GM12878 (cell line): ENCODE data around the gene ACVR1. TPM values are rescaled to one million over a fixed set of nuclear protein-coding genes. Genes with fewer than 3 reads are reported as not detected.

Experiments used
- ATAC-seq: fragments of 200-7000 bp; cut with Tn5 transposase; 3 replicates; pipeline ENCODE4 v1.9.1; 2020; ENCODE audit warnings: mild to moderate bottlenecking, moderate library complexity
- BruUV-seq: library from RNA; stranded (reverse); fragments of 400-500 nt; replicated peaks from 2 replicates; lab custom pipeline; 2021; lab: Mats Ljungman, UMichigan
- CTCF ChIA-PET: fragments of 300-600 bp; sonication (Branson Sonifier 250); formaldehyde crosslinking; extraction: SDS; loops from one replicate; lab custom pipeline; 2021; ENCODE audit warnings: inconsistent platforms; lab: Yijun Ruan, JAX
- POLR2A ChIA-PET: fragments of 350-600 bp; formaldehyde crosslinking; extraction: SDS; loops from one replicate; lab custom pipeline; 2021; ENCODE audit warnings: inconsistent platforms; lab: Charles Lee
- RAD21 ChIA-PET: fragments of 300-600 bp; sonication (Branson Sonifier 250); formaldehyde crosslinking; loops from one replicate; lab custom pipeline; 2023; ENCODE audit warnings: antibody characterized with exemption; ENCODE audit not compliant: unreplicated experiment; lab: Charles Lee
- SMC1A ChIA-PET: fragments of 300-600 bp; sonication (Branson Sonifier 250); formaldehyde crosslinking; loops from one replicate; lab custom pipeline; 2023; ENCODE audit not compliant: unreplicated experiment, uncharacterized antibody; lab: Charles Lee
- DNase-seq: peaks from one replicate; pipeline ENCODE4 v3.0.0-alpha.2; 2011; ENCODE audit warnings: low read depth, low spot score
- FAIRE-seq: peaks from 3 replicates; lab custom pipeline; 2011; peaks lifted over from hg19 to GRCh38; lab: Jason Lieb, UNC
- H2AFZ ChIP-seq: 2 replicates; pipeline ENCODE4 v1.6.0; 2011; ENCODE audit warnings: low read depth, low read length, control low read depth; ENCODE audit not compliant: control insufficient read depth
- H3K27ac ChIP-seq: 2 replicates; pipeline ENCODE4 v1.5.1; 2011; ENCODE audit warnings: control low read depth; ENCODE audit not compliant: control insufficient read depth, insufficient read depth
- H3K27me3 ChIP-seq, 2 experiments: replicated peaks in 1 of 2; 2 replicates each; pipeline versions ENCODE4 v1.6.0 to v1.6.1; 2011; ENCODE audit warnings: low read length in 1 of 2; ENCODE audit not compliant: control insufficient read depth in 2 of 2, insufficient read depth in 2 of 2
- H3K36me3 ChIP-seq, 2 experiments: 2 replicates each; pipeline ENCODE4 v1.5.1; 2011; ENCODE audit warnings: low read length in 1 of 2; ENCODE audit not compliant: control insufficient read depth in 2 of 2, insufficient read depth in 2 of 2
- H3K4me1 ChIP-seq: 2 replicates; pipeline ENCODE4 v1.6.1; 2011; ENCODE audit warnings: mild to moderate bottlenecking, low read length, moderate library complexity, mixed read lengths; ENCODE audit not compliant: control insufficient read depth, insufficient read depth
- H3K4me2 ChIP-seq: 2 replicates; pipeline ENCODE4 v1.6.0; 2011; ENCODE audit warnings: control low read depth; ENCODE audit not compliant: control insufficient read depth, insufficient read depth
- H3K4me3 ChIP-seq: fragments of 200-600 bp; sonication (generic); 2 replicates; pipeline ENCODE4 v1.5.1; 2016
- H3K79me2 ChIP-seq: 2 replicates; pipeline ENCODE4 v1.6.0; 2011; ENCODE audit warnings: low read length; ENCODE audit not compliant: control insufficient read depth, insufficient read depth
- H3K9ac ChIP-seq: 2 replicates; pipeline ENCODE4 v1.8.0; 2011; ENCODE audit warnings: low read length, control low read depth, mixed read lengths; ENCODE audit not compliant: control insufficient read depth, insufficient read depth
- H3K9me3 ChIP-seq: replicated peaks from 3 replicates; pipeline ENCODE4 v1.5.1; 2011; ENCODE audit warnings: mild to moderate bottlenecking, low read length; ENCODE audit not compliant: control insufficient read depth, insufficient read depth
- H4K20me1 ChIP-seq: 2 replicates; pipeline ENCODE4 v1.6.0; 2011; ENCODE audit not compliant: control insufficient read depth, insufficient read depth
- BCL3 ChIP-seq: IDR thresholded peaks from 2 replicates; pipeline ENCODE4 v1.6.1; 2011; ENCODE audit warnings: borderline replicate concordance, low read depth, mild to moderate bottlenecking, moderate library complexity, low read length; ENCODE audit not compliant: insufficient read depth, poor library complexity, severe bottlenecking
- BMI1 ChIP-seq: fragments of 450-650 bp; IDR thresholded peaks from 2 replicates; pipeline ENCODE4 v1.6.1; 2016; ENCODE audit warnings: mild to moderate bottlenecking, moderate library complexity, borderline replicate concordance
- CTCF ChIP-seq, 3 experiments: IDR thresholded peaks in 2 of 3; conservative IDR thresholded peaks in 1 of 3; 2 replicates each; pipeline ENCODE4 v1.5.1; 2011; ENCODE audit warnings: low read depth in 3 of 3, low read length in 3 of 3, mild to moderate bottlenecking in 3 of 3, control low read depth in 2 of 3, moderate library complexity in 2 of 3, inconsistent platforms in 1 of 3, mixed read lengths in 1 of 3; ENCODE audit not compliant: control insufficient read depth in 2 of 3, insufficient read depth in 1 of 3; ENCODE audit errors: extremely low read depth in 1 of 3
- E2F8 ChIP-seq: fragments of 450-650 bp; IDR thresholded peaks from 2 replicates; pipeline ENCODE4 v1.6.1; 2018; ENCODE audit warnings: mild to moderate bottlenecking, low read depth, moderate library complexity; ENCODE audit not compliant: partially characterized antibody
- EP300 ChIP-seq, 2 experiments: fragments of 150-350 bp in 1 of 2; IDR thresholded peaks; 2 replicates each; pipeline ENCODE4 v1.6.1; 2011 to 2012; ENCODE audit warnings: low read depth in 2 of 2, low read length in 2 of 2, borderline replicate concordance in 1 of 2, improper control_type of control experiment in 1 of 2, inconsistent platforms in 1 of 2; ENCODE audit not compliant: control insufficient read depth in 1 of 2
- JUND ChIP-seq: IDR thresholded peaks from 2 replicates; pipeline ENCODE4 v1.6.1; 2012; ENCODE audit warnings: low read depth, mild to moderate bottlenecking, low read length, improper control_type of control experiment, moderate library complexity
- MTA3 ChIP-seq: IDR thresholded peaks from 2 replicates; pipeline ENCODE4 v1.6.1; 2012; ENCODE audit warnings: low read length, inconsistent platforms, borderline replicate concordance
- NBN ChIP-seq: fragments of 450-650 bp; IDR thresholded peaks from 2 replicates; pipeline ENCODE4 v1.6.1; 2016
- NFYA ChIP-seq: IDR thresholded peaks from 2 replicates; pipeline ENCODE4 v1.6.1; 2011; ENCODE audit warnings: low read depth, mild to moderate bottlenecking, low read length, improper control_type of control experiment, borderline replicate concordance
- NR2C2 ChIP-seq: IDR thresholded peaks from 2 replicates; pipeline ENCODE4 v1.6.1; 2011; ENCODE audit warnings: borderline replicate concordance, low read depth; ENCODE audit not compliant: control insufficient read depth, insufficient read length
- PKNOX1 ChIP-seq: fragments of 450-650 bp; IDR thresholded peaks from 2 replicates; pipeline ENCODE4 v1.6.1; 2016; ENCODE audit warnings: mild to moderate bottlenecking
- POU2F2 ChIP-seq: IDR thresholded peaks from 3 replicates; pipeline ENCODE4 v1.6.1; 2011; ENCODE audit warnings: low read depth, mild to moderate bottlenecking, low read length, borderline replicate concordance
- RCOR1 ChIP-seq: conservative IDR thresholded peaks from 2 replicates; pipeline ENCODE4 v1.6.1; 2012; ENCODE audit warnings: low read depth, low read length, improper control_type of control experiment
- SMAD5 ChIP-seq: IDR thresholded peaks from 2 replicates; pipeline ENCODE4 v1.6.1; 2016; ENCODE audit warnings: antibody characterized with exemption, low read depth
- TARDBP ChIP-seq: IDR thresholded peaks from 2 replicates; pipeline ENCODE4 v1.6.1; 2016; ENCODE audit warnings: borderline replicate concordance
- ZNF207 ChIP-seq: fragments of 450-650 bp; IDR thresholded peaks from 2 replicates; pipeline ENCODE4 v1.6.1; 2014; ENCODE audit warnings: antibody characterized with exemption, mild to moderate bottlenecking, borderline replicate concordance
- WGBS: methylation state at CpG from one replicate; pipeline ENCODE4 v1.1.6; 2016; ENCODE audit warnings: low lambda C conversion rate; ENCODE audit not compliant: insufficient replicate concordance, insufficient coverage; ENCODE audit errors: missing lambda C conversion rate; 5-methylcytosine and 5-hydroxymethylcytosine counted together
- in situ Hi-C: fragments of 300-500 bp; cut with MboI; formaldehyde crosslinking; loops from 9 replicates; pipeline ENCODE4 v1.14.3; 2018; ENCODE audit warnings: mixed read lengths
- intact Hi-C: fragments of 100-400 bp; cut with micrococcal nuclease; formaldehyde crosslinking; loops from one replicate; pipeline ENCODE4 v1.14.2; 2022; ENCODE audit not compliant: unreplicated experiment
- polyA plus RNA-seq, 11 experiments: library from polyadenylated mRNA; depleted of rRNA in 4 of 11; unstranded in 6 of 11; stranded (reverse) in 5 of 11; fragments of >200 nt; fragmentation: Nextera tagmentation in 4 of 11; fragmentation: Illumina TruSeq in 1 of 11; extraction: Ambion mirVana in 4 of 11; extraction: Trizol in 1 of 11; gene quantifications; 1 replicate in 1 of 11; 2 replicates in 10 of 11; pipeline versions ENCODE4 v1.2.1 to v1.2.3, GENCODE V29; 2011 to 2016; ENCODE audit warnings: inconsistent platforms in 2 of 11, missing spikeins in 2 of 11, low read depth in 1 of 11
- total RNA-seq, 4 experiments: library from RNA; depleted of rRNA in 3 of 4; stranded (reverse); fragments of >200 nt in 3 of 4; fragmentation: Illumina TruSeq in 1 of 4; extraction: Trizol in 1 of 4; gene quantifications; 2 replicates each; pipeline versions ENCODE4 v1.2.1 to v1.2.3, GENCODE V29; 2013 to 2021

Gene ACVR1
- total and polyA plus RNA-seq, 10 of the 15 experiments (the other 5 are each of a cell fraction or from before 2014, with no cell fraction given): 0.06 to 0.24 (median 0.14) TPM; not detected in 4

GRCh38 chr2:157782057-157782845 is 93.9 kb downstream of the ACVR1 start:
- RAD21 ChIA-PET: no interaction called here
- no peak overlapping the region for H3K9ac ChIP-seq
- H3K4me1 ChIP-seq: no peaks in the 10 kb centered on the region
- FAIRE-seq: no peak
- in situ Hi-C loops (no loop called here), intact Hi-C loops (no loop called here)
- BruUV-seq: no TSS peak
- WGBS: 40% methylated on average over 4 of the region's 4 CpGs
- SMC1A ChIA-PET: no interaction called here
- CTCF ChIA-PET: interaction anchor here (0.6 to 0.9 kb wide), 2 partner anchors 133 to 480 kb away, joined by 3 read pairs; no protein-coding TSS in a partner anchor
- no peak overlapping the region for H3K4me3 ChIP-seq
- no peak overlapping the region for H2AFZ ChIP-seq
- POLR2A ChIA-PET: no interaction called here
- H4K20me1 ChIP-seq: no peaks in the 10 kb centered on the region
- no peaks in the 10 kb centered on the region for H3K36me3 ChIP-seq
- H3K4me2 ChIP-seq: no peak overlapping the region
- DNase-seq: no peak
- no peaks in the 10 kb centered on the region for H3K9me3 ChIP-seq
- peaks cover 0 to 1% of the 10 kb centered on the region in 2 experiments; a peak in 3 of 4 replicates for H3K27me3 ChIP-seq
- no peak overlapping the region for H3K27ac ChIP-seq
- ATAC-seq: no peak
- no peaks in the 10 kb centered on the region for H3K79me2 ChIP-seq
- no peak for TF ChIP-seq BMI1
- TF ChIP-seq TARDBP: no peak
- no peak for TF ChIP-seq EP300 (IDR thresholded peaks at IDR 0.05; ENCODE audit: borderline replicate concordance in 1 of 2, control insufficient read depth in 1 of 2, low read depth in 2 of 2, low read length in 2 of 2)
- TF ChIP-seq MTA3: no peak
- TF ChIP-seq CTCF (IDR thresholded peaks at IDR 0.05 in 2 of 3, conservative IDR thresholded peaks at IDR 0.05 in 1 of 3; ENCODE audit: control insufficient read depth in 2 of 3, extremely low read depth in 1 of 3, insufficient read depth in 1 of 3, low read depth in 3 of 3, low read length in 3 of 3): no peak
- TF ChIP-seq POU2F2: no peak
- TF ChIP-seq JUND: no peak
- TF ChIP-seq SMAD5: no peak
- no peak for TF ChIP-seq NFYA
- no peak for TF ChIP-seq NR2C2
- no peak for TF ChIP-seq BCL3
- no peak for TF ChIP-seq RCOR1
- TF ChIP-seq E2F8: no peak
- TF ChIP-seq NBN: no peak
- TF ChIP-seq ZNF207: no peak
- TF ChIP-seq PKNOX1: no peak
